ENCODE data around the gene DUSP1.

The DUSP1 gene

GRCh38 chr5:172758834-172759149 lies 12.2 kb downstream of the DUSP1 start:
- no peak for DNase-seq (ENCODE audit: extremely low read depth, low read depth)
- TF ChIP-seq, protein P1, sequence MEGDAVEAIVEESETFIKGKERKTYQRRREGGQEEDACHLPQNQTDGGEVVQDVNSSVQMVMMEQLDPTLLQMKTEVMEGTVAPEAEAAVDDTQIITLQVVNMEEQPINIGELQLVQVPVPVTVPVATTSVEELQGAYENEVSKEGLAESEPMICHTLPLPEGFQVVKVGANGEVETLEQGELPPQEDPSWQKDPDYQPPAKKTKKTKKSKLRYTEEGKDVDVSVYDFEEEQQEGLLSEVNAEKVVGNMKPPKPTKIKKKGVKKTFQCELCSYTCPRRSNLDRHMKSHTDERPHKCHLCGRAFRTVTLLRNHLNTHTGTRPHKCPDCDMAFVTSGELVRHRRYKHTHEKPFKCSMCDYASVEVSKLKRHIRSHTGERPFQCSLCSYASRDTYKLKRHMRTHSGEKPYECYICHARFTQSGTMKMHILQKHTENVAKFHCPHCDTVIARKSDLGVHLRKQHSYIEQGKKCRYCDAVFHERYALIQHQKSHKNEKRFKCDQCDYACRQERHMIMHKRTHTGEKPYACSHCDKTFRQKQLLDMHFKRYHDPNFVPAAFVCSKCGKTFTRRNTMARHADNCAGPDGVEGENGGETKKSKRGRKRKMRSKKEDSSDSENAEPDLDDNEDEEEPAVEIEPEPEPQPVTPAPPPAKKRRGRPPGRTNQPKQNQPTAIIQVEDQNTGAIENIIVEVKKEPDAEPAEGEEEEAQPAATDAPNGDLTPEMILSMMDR (IDR thresholded peaks at IDR 0.05; ENCODE audit: low read depth, low read length, missing control alignments), result no peak
- H3K4me3 ChIP-seq (replicated peaks; ENCODE audit: low read depth, low read length), result no peak overlapping the region

- no peak for DNase-seq (ENCODE audit: extremely low read depth, low read depth)
- TF ChIP-seq, protein P1 (IDR thresholded peaks at IDR 0.05; ENCODE audit: low read depth, low read length, missing control alignments), result no peak
- H3K4me3 ChIP-seq (replicated peaks; ENCODE audit: low read depth, low read length), result no peak overlapping the region
Measured at GRCh38 chr5:172758077-172758833, 12.7 kb downstream of the DUSP1 start.

DNA sequence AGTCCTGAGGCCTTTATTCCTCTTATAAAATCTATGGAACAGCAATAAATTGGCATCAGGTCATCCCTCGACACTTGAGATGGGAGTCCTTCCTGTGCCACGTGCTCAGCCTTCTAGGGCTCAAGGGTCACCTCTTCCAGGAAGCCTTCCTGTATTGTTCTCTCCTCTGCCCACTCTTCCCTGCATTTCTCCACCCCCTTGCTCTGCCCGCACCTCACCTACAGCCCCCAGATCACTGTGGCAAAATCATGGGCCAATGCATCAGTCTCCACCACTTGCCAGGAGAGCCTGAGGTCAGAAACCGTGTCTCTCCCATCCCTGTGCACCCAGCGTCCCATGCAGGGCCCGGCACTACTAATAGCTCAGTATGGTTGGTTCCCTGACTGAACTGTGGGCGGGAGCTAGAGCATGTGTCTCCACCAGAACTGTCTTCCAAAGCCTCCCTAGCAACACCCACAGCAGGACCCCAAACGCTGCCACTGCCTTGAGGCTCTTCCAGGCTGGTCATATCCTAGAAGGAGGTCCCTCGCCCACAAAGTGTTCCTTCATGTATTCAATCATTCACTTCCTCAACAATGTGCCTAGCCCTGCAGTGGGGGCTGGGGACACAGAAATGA lies 13.5 kb downstream of the DUSP1 start:
- H3K4me3 ChIP-seq (replicated peaks; ENCODE audit: low read depth, low read length), result no peak overlapping the region
- no peak for DNase-seq (ENCODE audit: extremely low read depth, low read depth)
- TF ChIP-seq, protein P1 (IDR thresholded peaks at IDR 0.05; ENCODE audit: low read depth, low read length, missing control alignments), result no peak

- no peak for DNase-seq (ENCODE audit: extremely low read depth, low read depth)
- no peak overlapping the region for H3K4me3 ChIP-seq (replicated peaks; ENCODE audit: low read depth, low read length)
- TF ChIP-seq, protein P1 (IDR thresholded peaks at IDR 0.05; ENCODE audit: low read depth, low read length, missing control alignments), result no peak
Measured at GRCh38 chr5:172756764-172757393, 14.1 kb downstream of the DUSP1 start.

DNA sequence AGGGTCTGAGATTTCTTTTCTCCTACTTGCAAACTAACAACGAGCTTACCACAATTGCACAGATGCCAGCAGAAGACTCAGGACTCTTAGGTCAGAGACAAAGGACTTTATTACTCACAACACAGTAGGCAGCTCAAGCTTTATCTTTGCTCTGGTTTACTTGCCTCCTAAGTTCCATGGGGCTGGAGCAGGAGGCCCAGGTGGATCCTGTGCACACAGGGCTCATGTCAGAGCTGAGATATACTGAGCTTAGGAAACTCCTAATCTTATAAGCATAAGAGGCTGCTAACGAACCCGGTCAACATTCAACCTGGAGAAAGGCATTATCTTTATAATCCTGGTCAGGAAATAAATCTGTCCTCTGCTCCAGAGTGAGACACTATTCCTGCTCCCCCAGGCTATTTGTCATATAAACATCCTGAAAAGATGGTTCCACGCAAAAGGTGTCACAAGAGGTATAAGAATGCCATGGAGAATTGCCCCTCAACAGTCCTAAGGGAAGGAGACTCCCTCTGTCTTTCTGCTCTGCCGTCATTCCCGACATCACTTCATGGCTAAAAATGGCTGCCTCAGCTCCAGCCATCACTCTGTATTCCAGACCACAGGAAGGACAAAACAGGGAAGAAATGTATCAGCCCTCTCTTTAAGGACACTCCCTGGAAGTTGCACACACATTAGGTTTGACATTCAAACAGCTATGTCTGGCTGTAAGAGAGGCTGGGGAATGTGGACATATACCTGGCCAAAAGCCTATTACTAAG lies 16.2 kb downstream of the DUSP1 start:
- TF ChIP-seq, protein P1 (IDR thresholded peaks at IDR 0.05; ENCODE audit: low read depth, low read length, missing control alignments), result no peak
- DNase-seq (ENCODE audit: extremely low read depth, low read depth), result no peak
- no peak overlapping the region for H3K4me3 ChIP-seq (replicated peaks; ENCODE audit: low read depth, low read length)

- TF ChIP-seq, protein P1 (IDR thresholded peaks at IDR 0.05; ENCODE audit: low read depth, low read length, missing control alignments), result no peak
- no peak for DNase-seq (ENCODE audit: extremely low read depth, low read depth)
Measured at GRCh38 chr5:172753101-172753500, 17.9 kb downstream of the DUSP1 start.

More at GRCh38 chr5:172753101-172753500, 17.9 kb downstream of the DUSP1 start:
- H3K4me3 ChIP-seq (replicated peaks; ENCODE audit: low read depth, low read length), result no peak overlapping the region

Data from HFF-Myc (cell line).